Panc1 (cell line): Measurements from ENCODE around the gene FN1. TPM values are rescaled to one million over a fixed set of nuclear protein-coding genes. Genes with fewer than 3 reads are reported as not detected.

ENCODE experiments used
- ATAC-seq: fragments of 200-7000 bp; cut with Tn5 transposase; 2 replicates; pipeline ENCODE4 v1.9.1; 2020; ENCODE audit warnings: mild to moderate bottlenecking, moderate library complexity
- BruUV-seq: library from RNA; stranded (reverse); fragments of 400-500 nt; replicated peaks from 2 replicates; lab custom pipeline; 2021; lab: Mats Ljungman, UMichigan
- CTCF ChIA-PET: fragments of 300-600 bp; sonication (Branson Sonifier 250); formaldehyde crosslinking; loops from one replicate; lab custom pipeline; 2022; ENCODE audit warnings: antibody characterized with exemption; lab: Charles Lee
- POLR2A ChIA-PET: fragments of 300-600 bp; sonication (Branson Sonifier 250); formaldehyde crosslinking; loops from one replicate; lab custom pipeline; 2022; ENCODE audit warnings: antibody characterized with exemption; lab: Charles Lee
- DNase-seq: peaks from one replicate; pipeline ENCODE4 v3.0.0-alpha.2; 2010; ENCODE audit warnings: low read depth, low spot score
- H3K27ac ChIP-seq: 2 replicates; pipeline ENCODE4 v1.5.1; 2011; ENCODE audit warnings: mild to moderate bottlenecking, low read length, inconsistent platforms
- H3K27me3 ChIP-seq: fragments of 200-500 bp; sonication (Bioruptor generic); 2 replicates; pipeline ENCODE4 v1.6.0; 2014; ENCODE audit warnings: low read length, inconsistent platforms; ENCODE audit not compliant: control insufficient read depth, insufficient read depth
- H3K36me3 ChIP-seq: fragments of 200-500 bp; sonication (Bioruptor generic); 2 replicates; pipeline ENCODE4 v1.5.1; 2014; ENCODE audit warnings: inconsistent platforms, mild to moderate bottlenecking, low read length, moderate library complexity; ENCODE audit not compliant: control insufficient read depth, insufficient read depth
- H3K4me1 ChIP-seq: 2 replicates; pipeline ENCODE4 v1.5.1; 2011; ENCODE audit warnings: inconsistent platforms, mild to moderate bottlenecking, low read length, moderate library complexity; ENCODE audit not compliant: control insufficient read depth, insufficient read depth
- H3K4me3 ChIP-seq, 2 experiments: 2 replicates each; pipeline ENCODE4 v1.5.1; 2011 to 2012; ENCODE audit warnings: low read depth in 2 of 2, low read length in 2 of 2, mild to moderate bottlenecking in 2 of 2, inconsistent platforms in 1 of 2, moderate library complexity in 1 of 2
- H3K9me3 ChIP-seq: fragments of 200-500 bp; sonication (Bioruptor generic); 2 replicates; pipeline ENCODE4 v1.5.1; 2014; ENCODE audit warnings: low read depth, mild to moderate bottlenecking, inconsistent platforms, low read length, moderate library complexity; ENCODE audit not compliant: control insufficient read depth, insufficient read depth
- CTCF ChIP-seq: fragments of 450-650 bp; IDR thresholded peaks from 2 replicates; pipeline ENCODE4 v1.5.1; 2017; ENCODE audit warnings: mild to moderate bottlenecking
- POLR2AphosphoS5 ChIP-seq: IDR thresholded peaks from 2 replicates; pipeline ENCODE4 v1.6.1; 2012; ENCODE audit warnings: mild to moderate bottlenecking, low read depth, low read length, moderate library complexity
- REST ChIP-seq, 2 experiments: IDR thresholded peaks; 2 replicates each; pipeline ENCODE4 v1.6.1; 2011 to 2012; ENCODE audit warnings: low read depth in 2 of 2, control low read depth in 1 of 2, low read length in 1 of 2, mild to moderate bottlenecking in 1 of 2, moderate library complexity in 1 of 2; ENCODE audit not compliant: insufficient read depth in 1 of 2
- SIN3A ChIP-seq: IDR thresholded peaks from 2 replicates; pipeline ENCODE4 v1.6.1; 2012; ENCODE audit warnings: low read depth, mild to moderate bottlenecking, low read length, moderate library complexity, borderline replicate concordance; ENCODE audit not compliant: insufficient read depth
- TCF7L2 ChIP-seq: IDR thresholded peaks from 2 replicates; pipeline ENCODE4 v1.6.1; 2011; ENCODE audit warnings: mild to moderate bottlenecking, low read depth, low read length, inconsistent platforms
- in situ Hi-C: cut with HindIII; loops from 2 replicates; pipeline ENCODE4 v1.10.0; 2016; ENCODE audit warnings: low sequenced_read_pairs, low pct_unique_long_range_greater_than_20kb
- intact Hi-C: fragments of 100-400 bp; cut with micrococcal nuclease; formaldehyde crosslinking; loops from one replicate; pipeline ENCODE4 v1.10.0; 2022; ENCODE audit not compliant: unreplicated experiment
- total RNA-seq: library from RNA; stranded (reverse); gene quantifications from one replicate; pipeline ENCODE4 v1.2.1, GENCODE V29; 2021; ENCODE audit not compliant: unreplicated experiment

Gene FN1
- total RNA-seq, 1 experiment from 2014 or later: 4.2 TPM

- Histone ChIP-seq H3K27ac (no peak overlapping the region), H3K9me3 (no peaks in the 10 kb centered on the region), H3K36me3 (no peaks in the 10 kb centered on the region), H3K27me3 (no peaks in the 10 kb centered on the region), H3K4me3 (no peak overlapping the region), H3K4me1 (no peaks in the 10 kb centered on the region)
- DNase-seq: no peak
- BruUV-seq: no TSS peak
- in situ Hi-C loops (no loop called here), intact Hi-C loops (no loop called here)
- ChIA-PET POLR2A (no interaction called here), CTCF (interaction anchor here (0.7 kb wide), 1 partner anchor 303 kb away, joined by 5 read pairs; no protein-coding TSS in a partner anchor)
- no peak for ATAC-seq
- TF ChIP-seq TCF7L2: no peak
These were observed 44.3 kb downstream of the FN1 start for GRCh38 chr2:215391531-215391930.

- in situ Hi-C loops: no loop called here
- BruUV-seq: no TSS peak
- CTCF ChIA-PET: no interaction called here
These were observed 45.3 kb downstream of the FN1 start for GRCh38 chr2:215390550-215390913.

GRCh38 chr2:215388002-215388728 lies 47.7 kb downstream of the FN1 start:
- ATAC-seq: no peak
- BruUV-seq: no TSS peak
- intact Hi-C loops: no loop called here
- Histone ChIP-seq H3K4me1 (no peaks in the 10 kb centered on the region), H3K4me3 (no peak overlapping the region), H3K36me3 (no peaks in the 10 kb centered on the region), H3K27ac (no peak overlapping the region), H3K27me3 (no peaks in the 10 kb centered on the region), H3K9me3 (no peaks in the 10 kb centered on the region)
- no peak for DNase-seq
- ChIA-PET CTCF (no interaction called here), POLR2A (interaction anchor here (0.6 kb wide), 1 partner anchor 119 kb away, joined by 16 read pairs; no protein-coding TSS in a partner anchor)
- in situ Hi-C loops: no loop called here
- TF ChIP-seq TCF7L2 (no peak), POLR2AphosphoS5 (no peak), REST (IDR thresholded peaks at IDR 0.05; ENCODE audit: insufficient read depth in 1 of 2, low read depth in 2 of 2, low read length in 1 of 2) (no peak), SIN3A (no peak), CTCF (no peak)

More at GRCh38 chr2:215390550-215390913, 45.3 kb downstream of the FN1 start:
- no peaks in the 10 kb centered on the region for H3K9me3 ChIP-seq
- H3K4me1 ChIP-seq: no peaks in the 10 kb centered on the region
- H3K36me3 ChIP-seq: no peaks in the 10 kb centered on the region
- TF ChIP-seq TCF7L2: no peak
- TF ChIP-seq REST (IDR thresholded peaks at IDR 0.05; ENCODE audit: insufficient read depth in 1 of 2, low read depth in 2 of 2, low read length in 1 of 2): no peak
- TF ChIP-seq POLR2AphosphoS5: no peak
- TF ChIP-seq SIN3A: no peak
- intact Hi-C loops: no loop called here
- ATAC-seq: no peak
- H3K4me3 ChIP-seq: no peak overlapping the region
- H3K27ac ChIP-seq: no peak overlapping the region
- POLR2A ChIA-PET: no interaction called here
- H3K27me3 ChIP-seq: no peaks in the 10 kb centered on the region
- DNase-seq: no peak
